Mesangial cell (primary cell): Measurements from ENCODE around the gene CELSR1. TPM values are rescaled to one million over a fixed set of nuclear protein-coding genes. Genes with fewer than 3 reads are reported as not detected.

Experiments used
- total RNA-seq: library from RNA; depleted of rRNA; stranded (reverse); fragments of >200 nt; gene quantifications from 2 replicates; pipeline ENCODE4 v1.2.3, GENCODE V29; 2015

The CELSR1 gene, protein sequence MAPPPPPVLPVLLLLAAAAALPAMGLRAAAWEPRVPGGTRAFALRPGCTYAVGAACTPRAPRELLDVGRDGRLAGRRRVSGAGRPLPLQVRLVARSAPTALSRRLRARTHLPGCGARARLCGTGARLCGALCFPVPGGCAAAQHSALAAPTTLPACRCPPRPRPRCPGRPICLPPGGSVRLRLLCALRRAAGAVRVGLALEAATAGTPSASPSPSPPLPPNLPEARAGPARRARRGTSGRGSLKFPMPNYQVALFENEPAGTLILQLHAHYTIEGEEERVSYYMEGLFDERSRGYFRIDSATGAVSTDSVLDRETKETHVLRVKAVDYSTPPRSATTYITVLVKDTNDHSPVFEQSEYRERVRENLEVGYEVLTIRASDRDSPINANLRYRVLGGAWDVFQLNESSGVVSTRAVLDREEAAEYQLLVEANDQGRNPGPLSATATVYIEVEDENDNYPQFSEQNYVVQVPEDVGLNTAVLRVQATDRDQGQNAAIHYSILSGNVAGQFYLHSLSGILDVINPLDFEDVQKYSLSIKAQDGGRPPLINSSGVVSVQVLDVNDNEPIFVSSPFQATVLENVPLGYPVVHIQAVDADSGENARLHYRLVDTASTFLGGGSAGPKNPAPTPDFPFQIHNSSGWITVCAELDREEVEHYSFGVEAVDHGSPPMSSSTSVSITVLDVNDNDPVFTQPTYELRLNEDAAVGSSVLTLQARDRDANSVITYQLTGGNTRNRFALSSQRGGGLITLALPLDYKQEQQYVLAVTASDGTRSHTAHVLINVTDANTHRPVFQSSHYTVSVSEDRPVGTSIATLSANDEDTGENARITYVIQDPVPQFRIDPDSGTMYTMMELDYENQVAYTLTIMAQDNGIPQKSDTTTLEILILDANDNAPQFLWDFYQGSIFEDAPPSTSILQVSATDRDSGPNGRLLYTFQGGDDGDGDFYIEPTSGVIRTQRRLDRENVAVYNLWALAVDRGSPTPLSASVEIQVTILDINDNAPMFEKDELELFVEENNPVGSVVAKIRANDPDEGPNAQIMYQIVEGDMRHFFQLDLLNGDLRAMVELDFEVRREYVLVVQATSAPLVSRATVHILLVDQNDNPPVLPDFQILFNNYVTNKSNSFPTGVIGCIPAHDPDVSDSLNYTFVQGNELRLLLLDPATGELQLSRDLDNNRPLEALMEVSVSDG (N-terminal part only)
- 58.8 and 87.7 TPM in 2 replicates for total RNA-seq

DNA sequence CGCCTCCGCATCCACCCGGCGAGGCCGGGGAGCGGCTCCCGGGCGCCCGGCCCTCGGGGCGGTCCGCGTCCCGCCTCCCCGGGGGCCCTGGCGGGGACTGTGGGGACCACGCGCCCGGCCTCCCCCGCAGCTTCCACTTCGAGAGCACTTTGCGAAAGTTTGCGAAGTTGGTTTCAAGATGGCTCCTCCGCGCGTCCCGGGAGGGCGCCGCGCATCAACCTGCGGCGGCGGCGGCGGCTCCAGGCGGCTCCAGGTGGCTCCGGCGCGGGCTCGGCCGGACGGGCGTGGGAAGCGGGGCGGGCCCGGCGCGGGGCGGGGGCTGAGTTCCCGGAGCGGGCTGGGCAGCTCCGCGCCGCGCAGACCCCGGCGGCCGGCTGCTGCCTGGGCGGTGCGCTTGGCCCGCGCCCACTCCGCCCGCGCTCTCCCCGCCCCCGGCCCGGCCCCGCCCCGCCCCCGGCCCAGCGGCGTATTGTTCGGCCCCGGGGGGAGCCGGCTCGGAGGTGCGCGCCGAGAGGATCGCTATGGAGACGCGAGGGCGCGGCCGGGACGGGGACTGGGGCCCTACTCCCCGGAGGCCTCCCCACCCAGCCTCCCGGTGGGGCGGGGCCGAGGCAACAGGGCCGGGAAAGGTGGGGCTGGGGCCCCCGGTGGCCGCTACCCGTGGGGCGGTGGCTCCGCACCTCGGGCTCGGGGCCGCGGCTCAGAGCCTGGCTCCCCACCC lies at the start of gene CELSR1:
TSS of gene CELSR1 (minus strand) at position 396 of the 721 bp plus-strand sequence. CDS start 450 bp downstream, outside the sequence.

GRCh38 chr22:46335201-46336118 lies 202.0 kb downstream of the CELSR1 start, which contains the start of gene TRMU:
TSS of gene TRMU (plus strand) at chr22:46335714. CDS start at chr22:46335765, 51 bp downstream.

Other genes starting within 250 kb of the CELSR1 start
- 1.3 and 35.5 TPM in 2 replicates for gene GTSE1, start 240.8 kb downstream of the CELSR1 start, total RNA-seq
- gene TRMU, start 201.9 kb downstream of the CELSR1 start, total RNA-seq = 17.7 and 34.1 TPM in 2 replicates
- gene GRAMD4, start 82.8 kb upstream of the CELSR1 start, total RNA-seq = 8.3 and 52.1 TPM in 2 replicates
- 36.5 and 41.5 TPM in 2 replicates for gene CERK, start 200.6 kb upstream of the CELSR1 start, total RNA-seq
- gene TBC1D22A, start 225.0 kb upstream of the CELSR1 start, total RNA-seq = 16.5 and 27.1 TPM in 2 replicates